Bone marrow (tissue), 2 donors: ENCODE results near the gene S1PR5.

Experiments used
- DNase-seq, 2 donors: peaks; one replicate each; lab custom pipeline; 2025; lab: John Stamatoyannopoulos, UW

Gene S1PR5

DNA sequence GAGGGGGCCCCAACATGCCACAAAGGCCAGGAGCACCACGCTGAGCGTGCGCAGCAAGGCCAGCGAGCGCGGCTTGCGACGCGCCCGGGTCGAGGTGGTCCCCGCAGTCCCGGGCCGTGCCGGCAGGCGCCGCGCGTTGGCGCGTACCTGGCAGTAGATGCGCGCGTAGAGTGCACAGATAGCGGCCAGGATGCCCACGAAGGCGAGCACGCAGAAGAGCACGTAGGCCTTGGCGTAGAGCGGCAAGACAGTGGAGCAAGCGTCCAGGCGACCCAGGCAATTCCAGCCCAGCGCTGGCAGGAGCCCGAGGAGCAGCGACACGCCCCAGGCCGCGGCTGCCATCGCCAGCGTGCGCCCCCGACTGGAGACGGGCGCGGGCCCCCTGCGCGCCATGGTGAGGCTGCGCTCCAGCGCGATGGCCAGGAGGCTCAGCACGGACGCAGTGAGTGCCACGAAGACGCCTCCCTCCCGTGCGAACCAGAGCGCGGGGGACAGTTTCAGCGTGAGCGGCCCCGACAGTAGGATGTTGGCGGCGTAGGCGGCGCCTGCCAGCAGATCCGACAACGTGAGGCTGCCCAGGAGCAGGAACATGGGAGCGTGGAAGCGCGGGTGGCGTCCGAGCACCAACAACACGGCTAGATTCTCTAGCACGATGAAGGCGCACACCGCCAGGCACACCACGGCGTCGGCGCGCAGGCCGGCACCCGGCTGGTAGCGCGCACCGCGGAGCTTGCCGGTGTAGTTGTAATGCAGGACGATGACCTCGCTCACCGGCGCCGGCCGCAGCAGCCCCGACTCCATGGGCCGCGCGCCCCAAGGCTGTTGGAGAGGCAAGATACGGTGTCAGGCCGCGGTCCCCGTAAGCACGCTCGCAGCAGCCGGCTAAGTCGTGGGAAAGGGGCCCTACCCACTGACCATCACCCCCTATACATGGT is 2.8 kb downstream of the S1PR5 start:
- no peak for DNase-seq

DNA sequence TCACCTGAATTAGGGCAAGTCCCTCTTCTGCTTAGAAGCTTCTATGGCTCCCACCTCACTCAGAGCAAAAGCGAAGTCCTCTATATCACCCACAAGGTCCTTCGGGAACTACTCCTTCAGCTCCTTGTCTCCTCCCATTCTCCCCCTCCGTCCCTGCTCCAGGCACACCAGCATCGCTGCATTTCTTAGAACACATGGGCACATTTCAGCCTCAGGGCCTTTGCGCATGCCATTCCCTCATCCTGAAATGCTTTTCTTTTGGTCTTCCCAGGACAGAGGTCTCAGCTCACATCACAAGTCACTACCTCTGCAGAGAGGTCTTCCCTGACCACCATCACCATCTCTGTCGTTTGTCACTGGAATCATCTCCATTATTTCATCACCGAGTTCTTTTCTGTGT is 4.0 kb downstream of the S1PR5 start:
- DNase-seq: no peak

DNA sequence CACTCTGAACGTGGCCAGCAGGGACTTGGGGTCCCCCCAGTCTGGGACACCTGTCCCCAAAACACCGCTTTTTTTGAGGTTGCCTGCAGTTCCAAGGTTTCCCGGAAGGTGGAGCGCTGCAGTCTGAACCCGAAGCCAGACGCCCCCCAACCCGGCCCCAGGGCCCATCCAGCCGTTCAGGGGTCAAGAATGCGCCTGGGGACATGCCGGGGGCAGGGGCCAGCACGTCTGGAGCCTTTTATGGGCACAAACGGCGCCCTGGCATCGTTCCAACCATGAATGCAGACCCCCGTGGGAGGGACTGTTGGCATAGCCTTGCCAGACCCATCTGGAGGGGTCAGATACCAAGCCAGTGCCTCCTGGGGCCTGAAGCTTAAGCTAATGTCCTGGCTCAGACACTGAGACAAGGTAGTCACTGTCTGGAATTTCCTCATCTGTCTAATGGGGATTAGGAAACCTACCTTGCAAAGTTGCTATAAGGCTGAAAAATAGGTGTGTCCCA is 6.9 kb downstream of the S1PR5 start:
- no peak for DNase-seq

DNA sequence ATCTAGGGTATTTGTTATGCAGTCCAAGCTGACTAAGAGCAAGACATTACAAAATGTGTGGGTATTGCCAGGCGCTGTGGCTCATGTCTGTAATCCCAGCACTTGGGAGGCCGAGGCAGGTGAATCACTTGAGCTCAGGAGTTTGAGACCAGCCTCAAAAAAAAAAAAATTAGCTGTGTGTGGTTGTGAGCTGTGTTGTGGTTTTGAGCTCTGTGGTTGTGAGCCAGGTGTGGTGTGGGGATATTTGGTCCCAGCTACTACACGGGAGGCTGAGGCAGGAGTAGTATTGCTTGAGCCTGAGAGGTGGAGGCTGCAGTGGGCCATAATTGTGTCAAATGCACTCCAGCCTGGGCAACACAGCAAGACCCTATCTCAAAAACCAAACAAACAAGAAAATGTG is 8.5 kb downstream of the S1PR5 start:
- no peak for DNase-seq

DNA sequence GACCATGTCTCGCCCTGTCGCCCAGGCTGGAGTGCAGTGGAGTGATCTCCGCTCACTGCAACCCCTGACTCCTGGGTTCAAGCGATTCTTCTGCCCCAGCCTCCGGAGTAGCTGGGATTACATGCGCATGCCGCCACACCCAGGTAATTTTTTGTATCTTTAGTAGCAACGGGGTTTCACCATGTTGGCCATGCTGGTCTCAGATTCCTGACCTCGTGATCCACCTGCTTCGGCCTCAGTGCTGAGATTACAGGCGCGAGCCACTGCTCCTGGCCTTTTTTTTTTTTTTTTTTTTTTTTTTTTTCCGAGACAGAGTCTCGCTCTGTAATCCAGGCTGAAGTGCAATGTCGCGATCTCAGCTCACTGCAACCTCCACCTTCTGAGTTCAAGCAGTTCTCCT is 9.2 kb downstream of the S1PR5 start:
- DNase-seq: no peak

DNA sequence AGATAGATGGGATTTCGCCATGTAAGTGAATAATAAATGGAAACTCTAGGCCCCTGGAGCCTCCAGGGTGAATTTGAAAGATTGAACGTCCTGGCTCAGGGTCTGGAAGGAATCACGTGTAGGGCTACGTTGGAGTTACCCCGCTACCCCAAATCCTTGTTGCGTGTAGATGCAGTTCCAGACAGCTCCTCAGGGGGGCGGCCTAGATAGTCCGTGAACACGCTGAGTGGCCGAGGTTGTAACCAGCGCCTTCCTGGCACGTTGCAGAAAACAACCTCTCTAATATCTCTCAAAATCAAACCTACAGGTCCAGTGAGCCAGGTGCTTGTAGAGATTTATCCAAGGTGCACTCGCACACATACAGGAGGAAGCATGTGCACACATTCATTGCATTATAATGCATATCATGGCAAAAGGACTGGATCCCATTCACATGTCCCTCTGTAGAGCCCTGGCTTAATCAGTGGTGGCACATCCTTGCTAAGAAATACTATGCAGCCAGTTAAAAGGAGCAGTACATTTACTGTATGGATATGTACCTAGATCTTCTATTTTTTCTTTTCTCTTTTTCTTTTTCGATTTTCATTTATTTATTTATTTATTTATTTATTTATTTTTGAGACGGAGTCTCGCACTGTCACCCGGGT is 11.5 kb downstream of the S1PR5 start:
- peak; percentile 29 to 75 for DNase-seq

DNA sequence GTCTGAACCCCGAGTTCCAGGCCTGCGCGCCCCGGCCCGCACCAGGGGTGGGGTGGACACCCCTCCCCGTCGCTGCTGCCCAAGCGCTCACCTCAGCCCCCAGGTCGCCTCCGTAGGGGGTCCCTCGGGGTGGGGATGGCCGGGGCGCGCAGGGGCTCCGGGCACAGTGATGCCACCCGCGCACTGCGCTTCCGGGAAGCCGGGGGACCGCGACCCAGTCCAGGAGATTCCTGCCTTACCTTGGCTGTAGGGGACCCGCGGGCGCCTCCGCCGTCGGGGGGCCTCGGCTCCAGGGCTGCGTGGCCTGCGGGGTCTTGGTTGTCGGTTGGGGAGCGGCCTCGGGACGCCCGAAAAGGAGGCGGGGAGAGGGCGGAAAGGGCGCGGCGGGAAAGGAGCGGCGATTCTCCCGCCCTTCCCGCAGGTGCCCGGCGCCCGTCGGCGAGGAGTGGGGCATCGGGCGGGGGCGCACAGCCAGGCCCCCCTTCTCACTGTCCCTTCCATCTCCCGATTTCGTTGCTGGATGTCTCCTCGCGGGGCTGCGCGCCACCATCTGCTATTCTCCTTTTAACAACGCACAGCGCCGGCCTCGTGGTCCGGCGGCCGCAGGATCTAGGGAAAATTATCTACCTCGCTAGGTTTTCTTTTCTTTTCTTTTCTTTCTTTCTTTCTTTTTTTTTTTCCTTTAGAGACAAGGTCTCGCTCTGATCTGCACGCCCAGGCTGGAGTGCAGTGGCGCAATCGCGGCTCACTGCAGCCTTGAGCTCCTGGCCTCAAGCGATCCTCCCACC is 14.1 kb downstream of the S1PR5 start, which contains the start of gene KEAP1:
KEAP1 (minus strand) TSS at position 355 of the 788 bp plus-strand sequence. CDS start 3,323 bp downstream, outside the sequence.
- DNase-seq: peak; percentile 13 to 25

DNA sequence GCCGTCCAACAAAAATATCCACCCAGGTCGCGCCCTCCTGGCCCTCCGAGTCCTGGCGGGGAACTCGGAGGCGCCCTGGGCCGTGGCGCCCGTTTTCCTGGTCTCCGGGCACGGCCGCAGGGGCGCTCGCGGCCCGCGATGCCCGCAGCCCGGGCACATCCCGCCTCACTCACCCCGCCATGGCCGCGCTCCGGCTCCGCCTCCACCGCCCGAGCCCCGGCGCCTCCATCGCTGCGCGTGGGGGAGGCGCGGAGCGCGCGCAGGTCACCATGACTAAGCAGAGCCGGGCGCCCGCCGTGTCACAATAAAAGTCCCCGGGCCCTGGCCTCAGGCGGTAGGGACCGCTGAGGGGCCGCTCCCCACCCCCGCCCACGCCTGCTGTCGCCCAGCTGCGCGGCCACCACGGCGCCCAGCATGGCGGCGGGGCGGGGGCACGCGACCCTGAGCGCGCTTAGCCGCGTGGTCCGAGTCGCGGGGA is 14.7 kb downstream of the S1PR5 start:
- DNase-seq: peak; percentile 72 to 79

DNA sequence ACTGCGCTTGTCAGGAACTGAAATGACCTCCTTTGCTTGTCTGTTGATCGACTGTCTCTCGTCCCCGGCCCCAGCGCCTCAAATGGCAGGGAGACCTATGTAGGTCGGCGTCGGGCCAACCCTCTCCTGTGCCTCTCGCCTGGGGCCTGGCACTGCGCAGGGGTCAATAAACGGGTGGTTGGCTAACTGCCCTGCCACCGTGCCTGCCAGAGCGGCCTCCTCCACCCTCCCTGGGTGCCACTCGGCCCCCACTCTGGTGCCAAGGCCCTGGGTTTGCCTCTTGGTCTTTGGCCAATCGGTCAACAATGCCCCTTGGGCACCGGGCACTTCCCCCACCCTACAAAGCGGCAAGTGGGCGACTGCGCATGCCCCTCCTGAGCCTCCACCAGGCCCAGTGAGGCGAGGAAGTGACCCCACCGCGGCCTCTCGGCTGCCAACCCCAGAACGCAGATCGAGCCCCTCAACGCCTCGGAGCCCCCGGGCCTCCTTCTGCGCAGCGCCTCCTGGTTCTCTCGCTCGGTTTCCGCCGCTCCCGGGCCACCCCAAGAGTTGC is 15.2 kb downstream of the S1PR5 start:
- peak in 1 of 2 donors; percentile 66 for DNase-seq

DNA sequence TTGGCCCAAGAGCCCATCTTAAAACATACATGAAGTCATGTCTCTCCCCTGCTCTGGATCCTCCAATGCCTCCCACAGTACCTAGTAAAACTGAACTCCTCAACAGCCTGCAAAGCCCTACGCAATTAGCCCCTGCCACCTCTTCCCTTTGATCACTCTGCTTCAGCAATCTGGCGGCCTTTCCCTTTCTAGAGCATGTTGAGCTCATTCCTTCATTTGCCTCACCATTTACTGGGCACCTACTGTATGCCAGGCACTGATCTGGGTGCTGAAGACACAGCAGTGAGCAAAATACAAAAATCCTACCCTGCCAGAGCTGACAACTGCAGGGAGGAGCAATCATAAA is 17.0 kb downstream of the S1PR5 start:
- DNase-seq: no peak

DNA sequence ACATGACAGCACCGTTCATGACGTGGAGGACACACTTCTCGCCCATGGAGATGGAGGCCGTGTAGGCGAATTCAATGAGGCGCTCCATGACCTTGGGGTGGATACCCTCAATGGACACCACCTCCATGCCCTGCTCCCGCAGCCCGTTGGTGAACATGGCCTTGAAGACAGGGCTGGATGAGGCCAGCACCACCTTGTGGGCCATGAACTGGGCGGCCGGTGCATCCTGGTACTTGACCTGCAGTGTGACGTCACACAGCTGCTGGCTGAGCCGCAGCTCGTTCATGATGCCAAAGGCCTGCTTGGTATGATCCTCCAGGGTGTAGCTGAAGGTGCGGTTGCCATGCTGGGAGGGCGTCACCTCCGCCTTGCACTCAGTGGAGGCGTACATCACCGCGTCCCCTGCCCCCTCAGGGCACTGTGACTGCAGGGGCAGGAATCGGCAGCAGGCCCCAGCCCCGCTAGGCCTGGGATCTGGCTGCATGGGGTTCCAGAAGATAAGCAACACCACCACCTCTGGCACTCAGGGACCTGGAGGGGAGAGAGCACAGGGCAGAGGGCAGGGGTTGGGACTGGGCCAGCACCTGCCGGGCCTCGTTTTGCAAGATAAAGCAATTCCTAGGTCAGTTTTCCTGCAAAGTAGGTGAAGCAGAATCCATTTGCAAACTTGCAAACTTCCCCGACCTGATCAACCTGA is 17.5 kb downstream of the S1PR5 start:
- DNase-seq: no peak

DNA sequence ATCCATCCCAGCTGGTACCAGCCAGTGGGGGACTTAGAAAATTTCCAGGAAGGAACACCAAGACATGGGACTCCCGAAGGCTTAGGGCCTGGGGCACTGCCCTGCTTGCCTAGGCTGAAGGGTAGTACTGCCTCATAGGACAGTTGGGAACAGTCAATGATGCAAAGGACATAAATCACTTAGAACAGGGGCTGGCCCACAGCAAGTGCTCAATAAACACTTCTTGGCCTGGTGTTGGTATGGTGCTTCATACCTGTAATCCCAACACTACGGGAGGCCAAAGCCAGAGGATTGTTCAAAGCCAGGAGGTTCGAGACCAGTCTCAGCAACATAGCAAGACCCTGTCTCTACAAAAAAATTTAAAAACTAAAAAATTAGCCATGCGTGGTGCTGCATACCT is 19.9 kb downstream of the S1PR5 start:
- DNase-seq: no peak

DNA sequence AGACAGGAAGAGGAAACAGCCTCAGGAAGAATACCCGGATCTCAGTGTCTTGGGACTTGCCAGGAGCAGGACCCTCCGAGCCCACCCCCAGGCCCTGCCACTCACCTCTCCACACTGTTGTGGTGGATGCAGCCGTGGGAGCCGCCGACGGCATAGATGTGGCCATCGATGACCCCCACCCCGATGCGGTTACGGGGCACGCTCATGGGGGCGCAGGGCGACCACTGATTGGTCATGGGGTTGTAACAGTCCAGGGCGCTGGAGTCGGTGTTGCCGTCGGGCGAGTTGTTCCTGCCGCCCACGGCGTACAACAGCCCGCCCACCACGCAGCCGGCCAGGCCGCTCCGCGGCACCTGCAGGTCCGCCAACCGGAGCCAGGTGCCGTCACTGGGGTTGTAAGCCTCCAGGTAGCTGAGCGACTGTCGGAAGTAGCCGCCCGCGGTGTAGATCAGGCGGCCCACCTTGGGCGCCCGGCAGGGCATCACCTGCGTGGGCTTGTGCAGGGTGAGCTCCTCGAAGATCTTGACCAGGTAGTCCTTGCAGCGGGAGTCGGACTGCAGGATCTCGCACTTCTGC is 25.7 kb downstream of the S1PR5 start:
- DNase-seq: no peak

DNA sequence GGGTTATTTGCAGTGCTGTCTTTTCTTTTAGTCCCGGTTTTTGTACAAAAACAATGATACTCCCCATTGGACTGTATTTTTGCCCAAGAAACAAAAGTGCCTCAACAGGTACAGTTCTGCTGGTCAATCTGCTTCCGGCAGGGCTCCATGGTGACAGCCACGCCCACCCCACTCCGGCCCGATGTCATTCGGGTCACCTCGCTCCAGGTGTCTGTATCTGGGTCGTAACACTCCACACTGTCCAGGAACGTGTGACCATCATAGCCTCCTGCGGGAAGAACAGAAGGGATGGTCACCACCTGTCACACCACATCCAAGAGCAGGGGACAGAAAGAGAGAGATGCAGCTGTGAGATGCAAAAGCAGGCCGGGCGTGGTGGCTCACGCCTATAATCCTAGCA is 30.7 kb downstream of the S1PR5 start:
- no peak for DNase-seq

DNA sequence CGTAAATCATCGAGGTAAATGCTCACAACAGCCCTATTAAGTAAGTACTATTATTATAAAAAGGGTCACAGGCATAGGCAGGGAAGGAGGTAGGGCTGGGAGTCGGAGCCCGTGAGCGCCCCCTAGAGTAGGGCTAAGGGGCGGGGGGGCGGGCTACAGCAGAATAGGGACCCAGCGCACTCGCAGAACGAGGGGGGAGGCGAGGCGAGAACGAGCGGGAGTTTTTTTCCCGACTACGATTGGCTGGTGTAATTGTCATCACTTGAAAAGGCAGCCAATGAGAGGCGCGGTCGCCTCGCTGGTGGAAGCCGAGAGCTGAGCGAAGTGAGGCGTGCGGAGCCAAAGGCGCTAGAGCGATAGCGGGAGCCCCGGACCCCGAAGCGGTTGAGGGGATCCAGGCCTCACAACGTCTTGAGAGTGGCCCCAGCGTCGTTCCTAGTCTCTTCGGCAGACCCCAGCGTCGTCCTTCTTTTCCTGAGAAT is 38.3 kb downstream of the S1PR5 start:
- peak; percentile 54 to 84 for DNase-seq

DNA sequence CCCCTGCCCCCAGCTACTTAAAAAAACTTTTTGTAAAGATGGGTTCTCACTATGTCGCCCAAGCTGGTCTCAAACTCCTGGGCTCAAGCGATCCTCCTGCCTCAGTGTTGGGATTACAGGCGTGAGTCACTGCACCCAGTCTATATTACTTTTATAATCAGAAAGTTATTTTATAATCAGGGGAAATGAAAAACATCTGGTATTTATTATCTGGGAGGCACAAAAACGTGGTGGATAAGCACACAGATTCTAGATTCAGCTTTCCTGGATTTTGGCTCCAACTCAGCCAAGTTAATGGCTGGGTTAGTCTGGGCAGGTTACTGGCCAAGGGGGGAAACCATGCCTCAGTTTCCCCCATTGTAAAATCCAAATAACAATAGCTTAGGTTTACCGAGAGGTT is 38.8 kb downstream of the S1PR5 start:
- no peak for DNase-seq

DNA sequence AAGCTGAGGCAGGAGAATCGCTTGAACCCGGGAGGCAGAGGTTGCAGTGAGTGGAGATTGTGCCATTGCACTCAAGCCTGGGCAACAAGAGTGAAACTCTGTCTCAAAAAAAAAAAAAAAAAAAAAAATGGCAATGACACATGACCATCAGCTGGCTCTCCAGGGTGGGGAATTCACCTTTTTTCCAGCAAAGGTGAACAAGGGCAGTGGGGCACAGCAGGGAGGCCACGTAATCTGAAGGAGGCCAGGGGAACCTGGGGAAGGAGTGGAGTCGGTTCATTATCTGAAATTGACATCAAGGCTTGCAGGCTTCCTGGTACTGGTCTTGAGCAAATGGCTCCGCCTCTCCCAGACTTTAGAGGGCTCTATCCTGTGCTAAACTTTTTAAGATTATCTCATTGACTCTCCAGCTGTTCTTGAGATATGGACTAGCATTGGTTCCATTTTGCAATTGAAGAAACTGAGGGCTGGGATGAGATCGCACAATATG is 42.2 kb downstream of the S1PR5 start:
- DNase-seq: no peak

DNA sequence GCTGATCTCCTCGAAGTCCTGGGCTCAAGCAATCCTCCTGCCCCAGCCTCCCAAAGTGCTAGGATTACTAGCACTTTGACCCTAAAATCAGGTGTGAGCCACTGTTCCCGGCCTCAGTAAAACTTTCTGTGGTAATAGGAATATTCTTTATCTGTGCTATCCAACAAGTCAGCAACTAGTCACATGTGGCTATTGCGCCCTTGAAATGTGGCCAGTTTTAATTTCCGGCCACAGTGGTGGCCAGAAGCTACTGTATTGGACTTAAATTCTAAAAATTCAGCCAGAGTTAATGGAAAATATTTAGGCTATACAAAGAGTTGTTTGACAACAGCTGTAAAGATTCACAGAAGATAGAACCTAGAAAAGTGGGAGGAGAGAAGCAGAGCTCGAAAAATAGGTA is 44.1 kb downstream of the S1PR5 start:
- no peak for DNase-seq

DNA sequence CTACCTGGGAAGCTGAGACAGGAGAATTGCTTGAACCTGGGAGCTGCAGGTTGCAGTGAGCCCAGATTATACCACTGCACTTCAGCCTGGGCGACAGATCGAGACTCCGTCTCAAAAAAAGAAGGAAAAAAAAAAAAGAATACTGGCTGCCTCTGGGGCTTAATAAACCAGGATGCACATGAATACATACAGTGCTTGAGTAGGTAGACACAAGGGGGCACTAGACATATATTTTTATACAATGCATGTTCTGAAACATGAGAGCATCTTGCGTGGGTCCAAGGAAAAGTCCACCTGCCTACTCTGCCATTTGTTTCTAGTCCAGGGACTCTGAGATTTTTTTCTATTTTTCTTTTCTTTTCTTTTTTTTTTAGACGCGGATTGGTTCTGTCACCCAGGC is 45.3 kb downstream of the S1PR5 start:
- no peak for DNase-seq

DNA sequence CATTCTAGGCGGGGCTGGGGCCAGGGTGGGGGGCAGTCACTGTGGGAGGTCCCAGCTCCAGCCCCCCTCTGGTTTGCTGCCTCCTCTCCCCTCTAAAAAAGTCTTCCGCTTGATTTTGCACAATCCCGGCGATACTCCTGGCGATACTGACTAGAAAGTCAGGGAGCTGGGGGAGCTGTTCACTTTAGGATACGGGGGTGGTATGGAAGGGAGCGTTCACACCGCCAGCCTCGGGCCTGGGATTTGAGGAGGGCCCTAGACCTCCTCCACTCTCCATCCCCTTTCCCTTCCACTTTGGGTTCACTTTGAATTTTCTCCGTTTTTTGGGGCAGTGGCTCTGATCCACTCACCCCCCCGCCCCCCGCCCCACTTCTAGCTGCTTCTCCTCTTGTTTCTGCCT is 49.1 kb downstream of the S1PR5 start:
- DNase-seq: no peak
